Skeletal muscle satellite cell (primary cell): Measurements from ENCODE around the gene TMEM47.

Experiments used
- H3K27me3 ChIP-seq: 2 replicates; pipeline ENCODE4 v1.7.0; 2013; ENCODE audit warnings: low read length; ENCODE audit not compliant: control insufficient read depth, insufficient read depth
- H3K36me3 ChIP-seq: 2 replicates; pipeline ENCODE4 v1.7.0; 2013; ENCODE audit warnings: mild to moderate bottlenecking, control low read depth, low read length; ENCODE audit not compliant: insufficient read depth
- H3K4me1 ChIP-seq: 2 replicates; pipeline ENCODE4 v1.7.0; 2013; ENCODE audit warnings: low read length; ENCODE audit not compliant: control insufficient read depth, insufficient read depth
- H3K4me2 ChIP-seq: 2 replicates; pipeline ENCODE4 v1.7.0; 2013; ENCODE audit warnings: mild to moderate bottlenecking, low read length
- H3K4me3 ChIP-seq: 2 replicates; pipeline ENCODE4 v1.7.0; 2013; ENCODE audit warnings: low read length
- H3K9ac ChIP-seq: 2 replicates; pipeline ENCODE4 v1.7.0; 2013; ENCODE audit warnings: mild to moderate bottlenecking, low read depth, low read length, moderate library complexity
- H3K9me3 ChIP-seq: replicated peaks from 2 replicates; pipeline ENCODE4 v1.7.0; 2013; ENCODE audit warnings: mild to moderate bottlenecking, control low read depth, low read length

TMEM47 gene

DNA sequence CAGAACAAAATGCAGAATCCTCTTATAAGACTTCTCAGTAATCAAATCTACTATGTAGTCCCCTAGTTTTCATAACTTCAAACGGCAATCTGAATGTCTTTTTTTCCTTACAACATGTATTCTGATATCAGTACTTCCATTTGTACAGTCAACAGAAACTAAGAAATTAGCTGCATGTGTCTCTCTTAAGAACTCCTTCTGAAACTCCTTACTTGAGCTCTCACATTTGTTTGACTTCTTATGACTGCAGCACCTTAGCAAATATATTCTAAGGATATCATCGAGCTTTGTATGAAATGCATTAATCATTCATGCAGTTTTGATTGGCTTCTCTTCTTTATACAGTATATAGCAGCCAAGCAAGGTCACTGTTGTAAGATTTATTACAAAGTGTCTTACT, 77.0 kb downstream of the TMEM47 start:
- H3K27me3 ChIP-seq, result no peaks in the 10 kb centered on the region
- no peak overlapping the region for H3K4me2 ChIP-seq
- H3K4me1 ChIP-seq, result peaks cover 5% of the 10 kb centered on the region
- H3K4me3 ChIP-seq, result no peak overlapping the region
- H3K36me3 ChIP-seq, result no peaks in the 10 kb centered on the region
- no peaks in the 10 kb centered on the region for H3K9me3 ChIP-seq
- H3K9ac ChIP-seq, result no peak overlapping the region

DNA sequence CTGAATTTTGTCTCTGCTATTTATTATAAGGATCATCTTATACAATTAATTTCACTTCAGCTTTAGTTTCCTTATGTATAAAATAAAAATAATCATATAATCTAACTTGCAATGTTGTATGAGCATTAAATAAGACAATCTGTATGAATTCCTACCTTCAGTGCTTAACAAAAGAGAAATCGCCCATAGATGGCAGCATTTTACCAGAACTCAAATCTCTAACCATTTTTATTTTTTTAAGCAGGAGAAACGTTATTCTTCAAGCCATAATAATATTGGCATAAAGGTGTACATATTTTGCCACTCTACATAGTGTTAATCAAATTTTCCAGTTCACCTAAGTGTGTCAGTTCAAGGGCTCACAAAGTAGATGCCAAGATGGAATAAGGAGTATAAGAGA, 78.8 kb downstream of the TMEM47 start:
- Histone ChIP-seq H3K4me1 (no peaks in the 10 kb centered on the region), H3K4me2 (no peak overlapping the region), H3K27me3 (no peaks in the 10 kb centered on the region), H3K36me3 (no peaks in the 10 kb centered on the region), H3K9me3 (no peaks in the 10 kb centered on the region), H3K9ac (no peak overlapping the region), H3K4me3 (no peak overlapping the region)
